A549 treated with AZD2906 at 1 μM for 4 hours (cell line): Measurements from ENCODE around the gene MUC15. TPM values are rescaled to one million over a fixed set of nuclear protein-coding genes. Genes with fewer than 3 reads are reported as not detected.

Experiments used
- total RNA-seq: library from RNA; stranded (reverse); fragments of 200-300 nt; extraction: Qiagen RNA extraction; gene quantifications from 5 replicates; pipeline ENCODE4 v1.2.3, GENCODE V29; 2022

MUC15 gene, protein sequence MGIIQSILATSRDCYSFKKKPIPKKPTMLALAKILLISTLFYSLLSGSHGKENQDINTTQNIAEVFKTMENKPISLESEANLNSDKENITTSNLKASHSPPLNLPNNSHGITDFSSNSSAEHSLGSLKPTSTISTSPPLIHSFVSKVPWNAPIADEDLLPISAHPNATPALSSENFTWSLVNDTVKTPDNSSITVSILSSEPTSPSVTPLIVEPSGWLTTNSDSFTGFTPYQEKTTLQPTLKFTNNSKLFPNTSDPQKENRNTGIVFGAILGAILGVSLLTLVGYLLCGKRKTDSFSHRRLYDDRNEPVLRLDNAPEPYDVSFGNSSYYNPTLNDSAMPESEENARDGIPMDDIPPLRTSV
- total RNA-seq, result not detected in 5 replicates

DNA sequence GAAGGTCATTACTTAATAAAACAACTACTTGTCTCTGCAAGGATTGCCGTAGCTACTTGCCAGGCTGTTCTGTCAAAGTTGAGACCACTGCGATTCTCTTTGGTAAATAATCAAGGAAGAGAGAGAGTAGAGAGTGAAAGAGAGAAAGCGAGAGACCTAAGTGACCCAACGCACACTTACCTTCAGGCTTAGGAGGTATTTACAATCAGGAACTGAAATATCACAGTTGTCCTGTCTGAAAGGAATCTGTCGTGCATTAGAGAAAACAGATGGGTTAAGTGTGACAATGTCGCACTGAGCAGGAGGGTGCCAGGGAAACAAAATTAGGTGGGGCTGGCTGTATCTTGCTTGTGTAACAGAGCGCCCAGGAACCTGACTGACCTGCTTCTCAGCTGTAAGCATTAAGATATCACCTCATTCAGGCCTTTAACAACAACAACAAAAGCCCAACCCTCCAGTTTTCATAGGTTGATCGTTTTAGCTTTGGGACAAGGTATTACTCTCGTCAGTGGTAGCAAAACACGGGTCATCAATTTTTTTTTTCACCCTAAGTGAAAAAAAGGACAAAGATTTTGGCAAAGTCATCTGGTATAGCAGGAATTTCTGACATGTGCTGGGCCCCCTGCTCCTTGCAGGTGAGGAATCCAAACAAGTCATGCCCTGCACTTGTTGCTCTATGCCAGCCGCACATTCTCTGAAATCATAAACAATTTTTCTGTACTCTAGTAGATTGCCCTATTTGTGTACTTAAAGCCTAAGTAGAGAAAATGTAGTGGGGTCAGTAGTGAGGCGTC, at the start of gene MUC15:
TSS of gene MUC15 (minus strand) at position 403 of the 794 bp plus-strand sequence. CDS start 5,169 bp downstream, outside the sequence.

Other genes starting within 250 kb of the MUC15 start
- 0.02 to 0.03 TPM (median 0.03 TPM) in 3 of 5 replicates, not detected in the others for gene ANO3, start 240.1 kb downstream of the MUC15 start, total RNA-seq
- gene SLC5A12, start 149.8 kb upstream of the MUC15 start, total RNA-seq, result not detected in 5 replicates